HG02623 (cell line): ENCODE results near the gene SORBS1.

Experiments used
- ATAC-seq: cut with Tn5 transposase; IDR thresholded peaks from one replicate; pipeline ENCODE4 v1.9.1; 2021; ENCODE audit warnings: moderate library complexity; ENCODE audit not compliant: unreplicated experiment

SORBS1 gene

DNA sequence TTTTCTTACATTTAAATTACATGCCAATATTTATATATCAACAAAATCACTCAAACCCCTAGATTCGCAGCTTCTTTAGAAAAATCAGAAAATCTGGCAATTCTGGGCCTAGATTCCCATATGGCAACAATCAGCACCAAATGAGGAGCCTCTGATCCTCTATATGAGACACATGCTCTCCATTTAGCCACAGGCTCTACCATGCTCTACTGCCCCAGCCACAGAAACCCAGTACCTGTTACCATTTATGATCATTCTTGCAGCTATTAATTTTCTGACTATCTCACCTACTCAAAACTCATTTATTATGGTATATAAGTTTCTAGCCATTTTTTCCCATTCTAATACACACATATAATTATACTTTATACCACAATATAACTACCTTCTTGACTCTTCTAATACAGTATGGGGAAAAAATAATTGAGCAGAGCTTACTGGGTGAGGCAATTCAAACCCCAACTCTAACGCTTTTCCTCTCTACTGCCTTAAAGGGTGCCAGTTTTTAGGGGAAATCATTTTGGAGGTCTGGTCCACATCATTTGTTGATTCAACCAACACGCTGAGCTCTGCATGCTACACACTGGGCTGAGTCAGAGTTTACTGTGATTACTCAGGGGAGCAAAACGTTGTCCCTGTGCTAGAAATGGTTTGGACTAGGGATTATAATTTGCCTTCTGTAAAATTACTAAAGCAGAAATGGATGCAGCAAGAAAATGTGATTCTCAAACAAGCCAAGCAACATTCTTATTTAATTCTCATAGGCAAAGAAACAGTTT lies 281.9 kb downstream of the SORBS1 start:
- no peak for ATAC-seq

GRCh38 chr10:95278061-95278988 lies 282.8 kb downstream of the SORBS1 start:
- ATAC-seq, result no peak

- no peak for ATAC-seq
Observed at GRCh38 chr10:95277614-95278013, 283.6 kb downstream of the SORBS1 start.

DNA sequence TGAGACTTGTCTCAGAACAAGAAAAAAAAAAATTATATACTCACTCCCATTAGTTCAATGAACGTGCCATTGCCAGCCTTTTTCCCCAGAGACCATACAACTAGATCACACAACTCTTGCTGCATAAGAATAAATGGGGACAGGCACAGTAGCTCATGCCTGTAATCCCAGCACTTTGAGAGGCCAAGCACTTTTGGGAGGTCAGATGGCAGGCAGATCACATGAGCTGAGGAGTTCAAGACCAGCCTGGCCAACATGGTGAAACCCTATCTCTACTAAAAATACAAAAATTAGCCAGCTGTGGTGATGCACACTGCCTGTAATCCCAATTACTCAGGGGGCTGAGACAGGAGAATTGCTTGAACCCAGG lies 284.0 kb downstream of the SORBS1 start:
- no peak for ATAC-seq

- no peak for ATAC-seq
Observed at GRCh38 chr10:95276367-95277200, 284.6 kb downstream of the SORBS1 start.

- no peak for ATAC-seq
Observed at GRCh38 chr10:95275726-95276366, 285.3 kb downstream of the SORBS1 start.

DNA sequence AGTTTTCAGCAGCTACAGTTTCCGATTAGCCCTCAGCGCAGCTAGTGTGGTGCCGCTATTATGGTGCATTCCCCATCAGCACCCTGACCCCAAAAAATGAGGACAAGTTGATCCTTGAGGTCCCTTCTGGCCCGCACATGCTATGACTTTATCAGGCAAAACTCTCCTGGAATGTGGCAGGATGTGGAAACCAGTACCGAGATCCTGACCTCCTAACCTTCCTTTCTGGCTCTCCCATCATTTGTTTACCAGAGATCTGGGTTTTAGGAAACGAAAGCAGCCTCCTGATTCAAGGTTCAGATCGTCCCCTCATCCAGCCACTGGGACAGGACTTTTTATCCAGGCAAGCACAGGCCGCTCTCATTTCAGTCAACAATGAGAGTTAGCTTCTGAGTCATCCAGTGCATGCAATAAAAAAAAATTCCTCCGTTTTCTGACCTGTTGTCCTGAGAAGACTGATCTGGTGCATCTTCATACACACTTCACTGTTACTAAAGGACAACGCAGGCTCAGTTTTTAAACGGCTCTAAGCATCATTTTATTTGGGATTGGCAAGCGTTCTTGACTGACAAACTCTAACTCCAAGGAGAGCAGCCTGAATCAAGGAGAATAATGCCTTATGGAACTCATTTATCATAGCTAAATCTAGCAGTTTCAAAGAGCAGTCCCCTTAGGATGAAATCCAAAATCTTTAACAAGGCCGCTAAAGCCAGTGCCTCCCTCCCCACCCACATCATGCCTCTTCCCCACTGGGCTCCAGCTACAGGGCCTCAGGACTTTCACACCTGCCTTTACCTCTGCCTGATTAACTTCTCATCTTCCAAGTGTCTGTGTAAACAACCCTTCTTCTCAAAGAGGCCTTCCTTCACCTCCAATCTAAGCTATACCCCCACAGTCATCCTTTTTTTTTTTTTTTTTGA lies 287.5 kb downstream of the SORBS1 start:
- no peak for ATAC-seq

- ATAC-seq, result no peak
Observed at GRCh38 chr10:95268438-95268837, 292.7 kb downstream of the SORBS1 start.

DNA sequence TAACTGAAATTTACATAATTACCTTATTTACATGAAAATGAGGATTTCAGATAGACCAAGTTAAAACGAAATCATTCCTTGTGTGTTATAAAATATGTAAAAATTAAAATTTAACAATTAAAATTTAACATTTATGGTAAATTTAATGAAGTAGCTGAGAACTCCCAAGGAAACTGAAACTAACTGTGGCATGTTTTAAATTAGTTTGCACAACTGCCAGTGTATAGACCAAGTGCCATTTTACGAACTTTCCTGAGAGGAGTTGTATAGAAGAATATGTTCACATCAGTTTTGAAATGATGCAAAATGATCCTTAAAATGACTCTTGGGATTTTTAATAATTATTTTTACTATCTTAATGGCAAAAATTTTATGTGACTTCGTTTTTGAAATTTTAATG lies 293.9 kb downstream of the SORBS1 start:
- ATAC-seq, result no peak

- ATAC-seq, result peak; percentile 81
Observed at GRCh38 chr10:95266674-95267095, 294.5 kb downstream of the SORBS1 start.

GRCh38 chr10:95265572-95265971 lies 295.6 kb downstream of the SORBS1 start:
- ATAC-seq, result no peak

DNA sequence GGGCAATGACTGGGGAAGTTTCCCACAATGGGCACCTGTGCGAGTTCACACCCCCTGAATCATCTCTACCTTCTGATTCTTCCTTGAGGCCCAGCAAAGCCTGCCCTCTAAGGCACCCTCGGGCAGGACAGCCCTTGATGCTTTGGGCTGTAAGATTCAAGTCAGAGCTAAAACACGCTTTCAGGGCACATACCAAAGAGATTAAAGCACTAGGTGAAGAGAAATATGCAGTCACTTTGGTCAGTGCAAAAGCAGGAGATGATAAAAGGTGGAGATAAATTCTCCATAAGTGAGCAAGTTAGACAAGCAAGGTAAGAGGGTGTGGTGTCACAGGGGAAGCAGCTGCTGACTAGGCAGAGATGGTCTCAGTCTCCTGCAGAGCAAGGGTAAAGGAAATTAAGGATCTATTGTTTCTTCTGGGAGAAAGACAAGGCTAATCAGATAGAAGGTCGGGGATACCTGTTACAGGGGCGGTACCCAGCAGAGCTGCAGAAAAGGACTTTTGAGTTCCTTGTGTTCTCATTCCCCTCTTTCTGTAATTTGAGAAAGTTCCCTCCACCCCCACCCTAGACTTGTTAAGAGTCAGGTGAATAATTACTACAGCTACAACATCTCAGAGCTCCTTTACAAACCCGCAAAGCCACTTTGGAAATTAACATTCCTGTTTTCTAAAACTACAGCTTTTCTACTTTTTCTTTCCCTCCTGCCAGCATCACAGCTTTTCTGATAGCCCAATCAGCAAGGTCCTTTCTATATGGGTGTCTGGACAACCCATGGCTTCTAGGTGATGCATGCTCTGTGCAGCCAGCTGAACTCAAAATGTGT lies 296.7 kb downstream of the SORBS1 start:
- ATAC-seq, result no peak

DNA sequence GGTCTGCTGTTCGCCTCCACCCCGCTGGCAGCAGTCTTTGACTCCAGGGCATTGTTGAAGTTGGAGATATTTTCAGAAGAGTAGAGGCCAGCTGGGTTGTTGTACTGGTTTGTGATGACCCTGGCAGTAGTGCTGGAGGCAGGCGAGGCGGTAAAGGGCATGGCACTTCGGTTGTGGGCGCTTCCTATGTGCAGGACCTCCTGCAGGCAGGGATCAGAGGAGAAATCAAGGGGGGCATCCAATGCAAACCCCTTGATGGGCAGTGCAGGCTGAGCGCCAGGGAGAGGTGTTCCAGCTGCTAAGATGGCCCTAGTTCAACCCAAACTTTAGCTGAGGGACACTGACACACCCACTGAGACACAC lies 297.3 kb downstream of the SORBS1 start:
- no peak for ATAC-seq

DNA sequence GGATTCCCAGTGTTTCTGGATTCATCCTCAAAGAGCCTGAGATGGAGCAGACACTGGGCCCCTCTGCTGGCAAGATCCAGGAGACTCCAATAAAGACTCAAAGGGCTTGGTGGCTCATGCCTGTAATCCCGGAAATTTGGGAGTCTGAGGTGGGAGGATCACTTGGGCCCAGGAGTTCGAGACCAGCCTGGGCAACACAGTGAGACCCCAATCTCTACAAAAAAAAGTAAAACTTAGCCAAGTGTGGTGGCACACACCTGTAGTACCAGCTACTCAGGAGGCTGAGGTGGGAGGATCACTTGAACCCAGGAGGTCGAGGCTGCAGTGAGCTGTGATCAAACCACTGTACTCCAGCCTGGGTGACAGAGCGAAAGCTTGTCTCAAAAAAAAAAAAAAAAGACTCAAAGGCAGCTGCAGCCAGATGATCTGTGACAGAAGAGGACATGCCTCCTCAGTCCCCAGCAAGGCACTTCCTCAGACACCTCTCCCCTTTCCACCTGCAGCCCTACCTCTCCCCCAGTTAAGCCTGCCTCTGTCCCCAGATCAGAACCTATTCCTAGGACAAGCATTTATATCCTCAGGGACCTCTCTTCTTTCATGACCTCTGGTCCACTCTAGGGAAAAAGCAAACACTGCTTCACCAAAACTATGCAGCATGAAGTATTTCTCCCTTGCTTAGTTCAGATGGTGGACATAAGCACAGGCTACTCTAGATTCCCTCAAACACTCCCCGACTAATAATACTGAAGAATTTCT lies 298.2 kb downstream of the SORBS1 start:
- ATAC-seq, result no peak

DNA sequence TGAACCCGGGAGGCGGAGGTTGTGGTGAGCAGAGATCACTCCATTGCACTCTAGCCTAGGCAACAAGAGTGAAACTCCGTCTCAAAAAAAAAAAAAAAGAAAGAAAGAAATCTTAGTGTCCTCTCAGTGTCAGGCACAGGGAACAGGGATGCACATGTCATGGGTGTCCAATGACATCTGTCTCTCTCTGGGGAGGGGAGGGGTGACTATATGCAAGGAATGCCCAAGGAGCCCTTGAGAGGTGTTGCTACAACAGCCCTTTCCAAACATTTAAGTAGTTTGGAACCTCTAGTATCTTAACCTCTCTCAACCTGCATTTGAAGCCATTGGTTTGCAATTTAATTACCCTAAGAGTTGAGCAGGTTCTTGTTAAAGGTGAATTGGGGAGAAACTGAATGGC lies 299.2 kb downstream of the SORBS1 start:
- no peak for ATAC-seq
